HL-60/S4 treated with phorbol 12-myristate 13-acetate at 8.2 ng/mL for 4 days and 3 days (cell line): ENCODE measurements around the gene CACNA1B.
"Not testable (repeated sequence)": the region's sequence is repeated elsewhere in the genome, so short reads cannot be mapped to it uniquely, and the experiment has no call there.

Experiments used
- in situ Hi-C: fragments of 300-500 bp; cut with MboI; formaldehyde crosslinking; loops from 2 replicates; pipeline ENCODE4 v1.15.0; 2022; ENCODE audit warnings: low sequenced_read_pairs

The CACNA1B gene

GRCh38 chr9:137877506-137878122 is at the start of gene CACNA1B:
Gene CACNA1B (plus strand): TSS chr9:137877782. CDS start chr9:137877934, 152 bp downstream.
- in situ Hi-C loops = not testable (repeated sequence)

GRCh38 chr9:137827908-137828526 is 49.6 kb upstream of the CACNA1B start:
- in situ Hi-C loops = no loop called here

DNA sequence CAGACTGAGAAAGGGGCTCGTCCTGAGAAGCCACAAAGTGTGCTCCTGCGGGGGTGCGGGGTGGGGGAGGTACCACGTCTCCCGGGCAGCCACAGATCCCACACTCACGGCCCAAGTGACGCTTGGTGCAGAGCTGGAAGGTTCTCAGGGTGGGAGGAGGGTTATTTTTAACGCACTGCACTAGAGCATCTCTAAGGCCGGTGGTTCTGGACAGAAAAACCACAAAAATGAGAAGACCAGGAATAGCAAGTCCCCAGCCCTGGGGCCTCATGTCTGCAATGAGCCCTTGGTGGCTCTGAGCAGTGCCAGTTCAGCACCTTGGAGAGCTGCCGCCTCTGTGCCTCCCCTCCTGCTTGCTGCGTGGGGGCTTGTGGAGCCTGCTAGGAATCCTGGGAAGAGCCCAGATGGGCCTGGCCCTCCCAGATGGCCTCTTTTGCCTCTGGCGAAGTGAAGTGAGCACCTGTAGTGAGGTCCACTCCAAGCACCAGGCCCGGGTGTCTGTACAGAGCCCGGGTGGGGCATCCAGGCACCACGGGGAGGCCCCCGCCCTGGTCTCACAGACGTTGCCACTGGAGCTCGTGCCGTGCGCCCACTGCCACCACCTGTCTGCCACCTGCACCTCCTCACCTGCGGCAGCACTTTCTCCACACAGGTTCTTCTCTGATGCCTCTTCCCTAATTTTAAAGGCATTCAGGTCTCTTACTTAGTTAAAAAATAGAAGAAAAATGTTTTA is 48.9 kb upstream of the CACNA1B start:
- in situ Hi-C loops = no loop called here

DNA sequence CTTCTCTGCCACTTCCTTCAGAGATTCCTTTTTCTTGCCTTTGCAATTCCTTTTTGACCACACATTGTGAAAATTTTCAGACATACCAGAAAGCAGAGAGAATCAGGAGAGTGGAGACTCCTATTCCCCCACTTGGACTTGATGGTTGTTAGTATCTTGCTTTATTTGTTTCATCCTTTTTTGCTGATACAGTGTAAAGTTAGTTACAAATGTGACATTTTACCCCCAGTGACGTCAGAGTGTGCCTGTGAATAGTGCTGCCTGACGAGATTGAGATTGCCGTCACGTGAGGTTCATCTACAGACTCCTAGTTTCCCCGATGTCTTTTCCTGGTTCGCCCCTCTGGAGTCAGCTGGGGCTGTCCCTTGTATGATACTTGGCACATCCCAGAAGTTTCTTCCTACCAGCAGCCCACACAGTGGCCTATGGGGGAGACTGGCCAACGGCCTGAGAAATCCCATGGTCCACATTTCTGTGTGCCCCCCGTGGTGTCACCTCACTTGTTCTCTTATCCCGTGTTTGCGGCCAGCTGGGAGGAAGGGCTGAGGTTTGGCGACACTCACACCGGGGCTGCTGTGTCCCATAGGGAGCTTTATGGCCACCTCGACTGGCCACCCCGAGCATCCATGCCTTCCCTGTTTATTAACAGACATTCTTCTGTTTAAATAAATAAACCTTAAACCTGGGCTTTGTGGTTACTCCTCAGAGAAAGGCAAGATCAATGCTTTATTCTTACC is 48.2 kb upstream of the CACNA1B start:
- in situ Hi-C loops = no loop called here

GRCh38 chr9:137832191-137832700 is 45.3 kb upstream of the CACNA1B start:
- in situ Hi-C loops = no loop called here

DNA sequence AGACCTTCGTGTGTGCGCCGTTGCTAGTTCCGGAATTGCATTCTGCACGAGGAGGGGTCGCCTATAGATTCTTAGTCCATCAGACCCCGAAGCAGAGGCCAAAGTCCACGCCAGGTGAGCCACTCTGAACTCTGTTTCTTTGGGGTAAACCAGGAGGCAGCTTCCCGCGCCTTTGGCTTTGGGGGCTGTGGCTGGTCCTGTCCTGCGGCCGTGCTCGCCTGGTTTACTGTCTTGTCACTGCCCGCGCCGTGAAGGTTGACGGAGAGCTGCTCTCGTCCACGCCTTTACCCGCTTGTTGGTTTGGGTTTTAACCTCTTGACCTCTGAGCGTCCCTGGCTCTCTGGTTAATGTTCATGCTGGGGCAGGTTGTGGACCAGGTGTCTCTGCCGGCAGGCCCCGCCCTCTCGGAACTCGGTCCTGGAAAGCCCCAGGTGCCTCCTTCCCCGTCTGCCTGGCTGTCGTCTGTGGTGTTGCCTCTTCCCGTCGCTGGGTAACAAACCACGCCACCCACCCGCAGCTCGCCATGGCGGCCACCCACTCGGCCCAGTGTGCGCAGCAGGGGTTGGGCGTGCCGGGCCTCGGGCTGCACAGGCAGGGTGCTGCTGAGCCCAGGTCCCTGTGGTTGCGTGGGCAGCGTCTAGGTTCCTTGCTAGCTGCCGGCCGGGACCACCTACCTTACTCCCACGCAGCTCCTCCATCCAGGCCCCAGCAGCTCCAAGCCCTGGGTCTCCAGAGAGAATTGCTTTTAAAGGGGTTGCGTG is 44.6 kb upstream of the CACNA1B start:
- in situ Hi-C loops = no loop called here

DNA sequence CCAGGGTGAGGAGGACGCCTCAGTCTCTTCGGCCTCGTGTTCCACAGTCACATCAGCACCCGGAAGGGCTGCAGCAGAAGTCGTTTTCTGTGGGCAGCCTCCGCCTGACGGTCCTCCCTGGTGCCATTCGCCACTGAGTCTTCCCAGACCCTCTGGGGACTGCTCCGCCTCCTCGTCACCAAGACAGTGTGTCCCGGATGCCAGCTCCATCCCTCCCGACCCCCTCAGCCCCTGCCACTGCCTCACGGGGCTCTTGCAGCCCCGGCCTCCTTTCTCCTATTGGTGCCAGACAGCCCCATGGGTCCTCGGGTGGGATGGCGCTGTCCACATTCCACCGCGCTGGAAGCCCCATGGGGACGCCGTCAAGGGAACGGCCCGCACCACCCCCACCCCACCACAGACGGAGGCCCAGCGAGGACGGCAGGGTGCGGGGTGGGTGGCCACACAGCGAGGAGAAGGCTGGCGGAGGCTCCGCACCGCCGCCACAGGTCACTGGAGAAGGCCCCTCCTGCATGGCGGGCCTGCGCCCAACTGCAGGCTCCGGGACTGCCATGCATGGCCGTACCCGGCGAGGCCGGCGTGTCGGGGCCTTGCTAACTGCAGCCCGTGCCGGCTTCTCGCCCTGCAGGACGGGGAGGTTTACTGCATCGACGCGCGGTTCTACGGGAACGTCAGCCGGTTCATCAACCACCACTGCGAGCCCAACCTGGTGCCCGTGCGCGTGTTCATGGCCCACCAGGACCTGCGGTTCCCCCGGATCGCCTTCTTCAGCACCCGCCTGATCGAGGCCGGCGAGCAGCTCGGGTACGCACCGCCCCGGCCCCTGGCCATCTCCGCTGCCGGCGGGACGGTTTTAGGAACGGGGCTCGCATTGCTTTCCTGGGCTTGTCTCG is 43.6 kb upstream of the CACNA1B start:
- in situ Hi-C loops = no loop called here

DNA sequence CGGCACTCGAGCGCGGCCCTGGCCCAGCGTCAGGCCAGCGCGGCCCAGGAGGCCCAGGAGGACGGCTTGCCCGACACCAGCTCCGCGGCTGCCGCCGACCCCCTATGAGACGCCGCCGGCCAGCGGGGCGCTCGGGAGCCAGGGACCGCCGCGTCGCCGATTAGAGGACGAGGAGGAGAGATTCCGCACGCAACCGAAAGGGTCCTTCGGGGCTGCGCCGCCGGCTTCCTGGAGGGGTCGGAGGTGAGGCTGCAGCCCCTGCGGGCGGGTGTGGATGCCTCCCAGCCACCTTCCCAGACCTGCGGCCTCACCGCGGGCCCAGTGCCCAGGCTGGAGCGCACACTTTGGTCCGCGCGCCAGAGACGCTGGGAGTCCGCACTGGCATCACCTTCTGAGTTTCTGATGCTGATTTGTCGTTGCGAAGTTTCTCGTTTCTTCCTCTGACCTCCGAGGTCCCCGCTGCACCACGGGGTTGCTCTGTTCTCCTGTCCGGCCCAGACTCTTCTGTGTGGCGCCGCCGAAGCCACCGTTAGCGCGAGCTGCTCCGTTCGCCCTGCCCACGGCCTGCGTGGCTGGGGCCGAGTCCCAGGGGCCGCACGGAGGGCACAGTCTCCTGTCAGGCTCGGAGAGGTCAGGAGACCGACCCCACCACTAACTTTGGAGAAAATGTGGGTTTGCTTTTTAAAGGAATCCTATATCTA is 42.6 kb upstream of the CACNA1B start:
- in situ Hi-C loops = no loop called here

DNA sequence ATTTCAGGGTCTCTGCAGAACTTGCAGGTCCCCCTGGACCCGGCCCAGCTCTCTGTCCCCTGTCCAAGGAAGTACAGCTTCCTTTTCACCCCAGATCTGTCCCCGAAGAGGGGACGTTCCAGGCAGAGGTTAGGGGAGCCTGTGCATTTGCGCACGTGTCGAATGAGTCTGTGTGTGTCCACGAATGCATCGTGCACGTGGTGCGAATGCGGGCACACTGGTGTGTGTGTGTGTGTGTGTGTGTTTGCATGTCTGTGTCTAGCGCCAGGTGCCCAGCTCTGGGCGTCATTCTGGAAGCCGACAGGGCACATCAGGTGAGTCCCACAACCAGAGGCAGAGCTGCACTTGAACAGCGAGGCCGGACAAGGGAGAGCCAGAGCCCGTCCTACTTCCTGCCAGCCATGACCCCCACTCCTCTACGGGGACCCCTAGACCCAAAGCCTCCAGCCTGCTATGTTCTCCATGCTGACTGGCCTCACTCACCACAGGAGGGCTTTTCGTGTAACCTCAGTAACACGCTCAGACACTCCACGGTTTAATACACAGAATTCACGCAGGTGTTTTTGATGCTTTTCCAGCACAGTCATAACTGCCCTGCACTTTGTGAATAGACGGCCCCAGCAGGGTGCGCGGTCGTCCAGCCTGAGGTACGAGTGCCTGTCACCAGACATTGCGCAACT is 41.3 kb upstream of the CACNA1B start:
- in situ Hi-C loops = no loop called here

DNA sequence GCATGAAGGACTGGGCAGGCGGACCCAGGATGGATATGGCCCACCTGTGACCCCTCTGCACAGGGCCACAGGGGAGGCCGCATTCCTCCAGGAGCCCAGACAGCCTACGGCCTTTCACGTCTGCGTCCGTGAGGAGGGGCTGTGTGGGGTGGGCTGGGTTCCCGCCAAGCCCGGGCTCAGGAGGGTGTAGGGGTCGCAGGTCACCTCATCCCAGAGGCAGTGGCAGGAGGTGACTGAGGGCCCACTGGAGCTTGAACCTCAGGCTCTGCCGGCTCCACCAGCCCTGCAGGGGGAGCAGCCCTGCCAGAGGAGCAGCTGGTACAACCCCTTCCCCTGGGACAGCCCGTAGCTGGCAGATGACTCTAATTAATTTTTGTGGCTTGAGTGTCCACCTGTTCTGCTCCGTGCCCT is 40.7 kb upstream of the CACNA1B start:
- in situ Hi-C loops = no loop called here

DNA sequence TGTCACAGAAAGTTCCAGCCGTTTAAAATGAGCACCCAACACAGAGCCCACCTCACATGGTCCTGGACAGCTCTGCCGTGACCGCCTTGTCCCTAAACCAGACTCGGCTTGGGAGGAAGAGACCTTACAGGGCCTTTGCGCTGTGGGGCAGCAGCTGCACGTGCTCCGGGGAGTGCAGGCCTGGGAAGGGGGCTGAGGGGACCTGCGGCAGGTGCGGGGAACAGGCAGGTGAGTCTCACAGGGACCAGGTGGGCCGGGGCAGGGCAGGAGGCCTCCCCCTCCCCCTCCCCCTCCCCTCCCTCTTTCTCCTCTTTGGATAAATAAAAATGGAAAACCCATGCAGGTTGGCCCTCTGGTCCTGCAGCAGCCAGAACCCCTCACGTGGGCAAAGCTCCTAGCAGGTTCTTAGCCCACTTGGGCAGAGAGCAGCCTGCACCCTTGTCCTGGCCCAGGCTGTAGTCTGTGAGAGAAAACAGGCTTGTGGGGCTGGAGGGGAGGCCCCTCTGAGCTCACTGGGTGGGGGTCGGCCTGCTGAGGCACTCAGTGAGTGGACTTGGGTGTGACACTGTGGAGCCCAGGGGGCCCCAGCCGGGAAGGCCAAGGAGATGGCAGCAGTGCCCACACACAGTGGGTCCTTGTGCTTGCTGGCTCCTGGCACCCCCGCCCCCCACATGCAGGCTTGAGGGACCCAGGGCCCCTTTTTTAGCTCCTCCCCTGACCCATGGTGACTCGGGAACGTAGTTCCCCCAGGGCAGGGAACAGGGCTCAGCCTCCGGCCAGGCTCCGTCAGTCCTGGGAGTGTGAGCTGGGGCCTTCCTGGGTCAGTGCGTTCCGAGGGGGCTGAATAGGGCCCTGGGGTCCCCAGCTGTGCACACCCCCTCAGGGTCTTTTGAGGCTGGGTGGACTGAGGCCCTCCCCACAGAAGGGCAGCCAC is 40.0 kb upstream of the CACNA1B start:
- in situ Hi-C loops = no loop called here

DNA sequence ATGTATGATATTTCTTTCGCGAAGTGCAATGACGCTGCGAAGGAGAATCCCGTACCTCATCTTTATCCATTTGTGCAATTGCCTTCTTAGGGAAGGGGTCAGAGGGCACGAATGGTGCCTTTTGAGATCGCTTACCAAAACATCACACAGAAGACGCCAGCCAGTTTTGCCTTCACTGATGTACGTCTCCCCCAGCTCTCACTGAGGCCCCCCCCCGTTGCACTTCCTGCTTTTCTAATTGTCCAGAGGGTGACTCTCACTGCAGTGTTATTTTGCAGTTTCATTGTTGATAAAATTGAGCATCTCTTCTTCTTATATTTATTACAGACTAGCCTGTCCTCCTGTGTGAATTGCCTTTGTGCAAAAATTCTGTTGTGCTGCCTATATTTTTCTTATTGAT is 39.0 kb upstream of the CACNA1B start:
- in situ Hi-C loops = no loop called here

GRCh38 chr9:137843355-137843754 is 34.2 kb upstream of the CACNA1B start:
- in situ Hi-C loops = no loop called here

GRCh38 chr9:137851516-137852267 is 25.9 kb upstream of the CACNA1B start:
- in situ Hi-C loops = no loop called here

GRCh38 chr9:137853392-137853995 is 24.1 kb upstream of the CACNA1B start:
- in situ Hi-C loops = no loop called here

DNA sequence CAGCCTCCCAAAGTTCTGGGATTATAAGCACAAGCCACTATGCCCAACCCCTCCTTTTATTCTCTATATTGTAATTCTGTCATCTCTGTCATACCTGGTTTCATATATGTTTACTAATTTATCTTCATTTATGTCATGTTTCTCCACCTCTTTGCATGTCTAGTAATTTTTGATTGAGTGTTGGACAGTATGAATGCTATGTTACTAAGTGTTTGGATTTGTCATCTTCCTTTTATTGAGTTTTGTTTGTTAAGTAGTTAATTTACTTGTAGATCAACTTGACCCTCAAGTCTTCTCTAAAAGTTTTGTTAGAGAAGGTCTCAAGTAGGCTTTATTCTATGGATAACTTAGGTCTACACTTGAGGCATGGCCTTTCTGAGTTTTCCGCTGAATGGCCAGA is 17.2 kb upstream of the CACNA1B start:
- in situ Hi-C loops = no loop called here
